Gastrocnemius medialis (tissue), 4 donors: ENCODE results near the gene TIGD3. TPM values are rescaled to one million over a fixed set of nuclear protein-coding genes. Genes with fewer than 3 reads are reported as not detected.

ENCODE experiments used
- ATAC-seq, 2 donors: fragments of 150-250 bp; one replicate each; pipeline ENCODE4 v1.9.1; 2016
- DNase-seq, 2 donors: peaks; one replicate each; pipeline ENCODE4 v3.0.0-alpha.2; 2019
- H3K27ac ChIP-seq, 4 donors: fragments of 200-600 bp; sonication (generic); 1 replicate in 1 of 4; 2 replicates in 3 of 4; pipeline ENCODE4 v1.5.1; 2016 to 2018; ENCODE audit warnings: mild to moderate bottlenecking in 2 of 4, moderate library complexity in 1 of 4
- H3K27me3 ChIP-seq, 3 donors: fragments of 200-600 bp; sonication (generic) in 2 of 3; 1 replicate in 1 of 3; 2 replicates in 2 of 3; pipeline versions ENCODE4 v1.5.1 to v1.6.0; 2016 to 2019; ENCODE audit warnings: mild to moderate bottlenecking in 1 of 3, moderate library complexity in 1 of 3
- H3K36me3 ChIP-seq, 2 donors: fragments of 200-600 bp; sonication (generic) in 1 of 2; one replicate each; pipeline ENCODE4 v1.5.1; 2017 to 2018
- H3K4me1 ChIP-seq, 2 donors: fragments of 200-600 bp; sonication (generic) in 1 of 2; one replicate each; pipeline ENCODE4 v1.5.1; 2016 to 2017; ENCODE audit warnings: mild to moderate bottlenecking in 2 of 2
- H3K4me3 ChIP-seq, 4 donors: fragments of 200-600 bp; sonication (generic) in 3 of 4; 1 replicate in 1 of 4; 2 replicates in 3 of 4; pipeline ENCODE4 v1.5.1; 2016 to 2019; ENCODE audit warnings: mild to moderate bottlenecking in 2 of 4
- H3K9me3 ChIP-seq, 3 donors: fragments of 200-600 bp; sonication (generic) in 2 of 3; 1 replicate in 1 of 3; 2 replicates in 2 of 3; pipeline ENCODE4 v1.5.1; 2016 to 2019
- CTCF ChIP-seq, 5 experiments: fragments of 450-650 bp in 3 of 5; fragments of 200-600 bp in 2 of 5; sonication (generic) in 2 of 5; IDR thresholded peaks in 4 of 5; conservative IDR thresholded peaks in 1 of 5; 1 replicate in 4 of 5; 2 replicates in 1 of 5; pipeline ENCODE4 v1.5.1; 2016 to 2019; ENCODE audit warnings: antibody characterized with exemption in 5 of 5, mild to moderate bottlenecking in 3 of 5, moderate library complexity in 3 of 5
- POLR2A ChIP-seq, 2 donors: fragments of 450-650 bp; IDR thresholded peaks; one replicate each; pipeline ENCODE4 v1.6.1; 2017; ENCODE audit warnings: antibody characterized with exemption in 2 of 2, mild to moderate bottlenecking in 2 of 2, moderate library complexity in 2 of 2
- in situ Hi-C, 4 donors: fragments of 200-750 bp; cut with MboI; loops; one replicate each; pipeline versions ENCODE4 v1.15.0 to v1.8.0; 2017; ENCODE audit warnings: low sequenced_read_pairs in 4 of 4
- intact Hi-C: fragments of 100-400 bp; cut with DNase I; formaldehyde crosslinking; loops from one replicate; pipeline ENCODE4 v1.15.1; 2023; ENCODE audit warnings: low total_unique reads
- total RNA-seq, 4 donors: library from RNA; depleted of rRNA; stranded (reverse); fragments of >200 nt; gene quantifications; one replicate each; pipeline versions ENCODE4 v1.1.0 to v1.2.3, GENCODE V29; 2016

The TIGD3 gene
- total RNA-seq, 4 donors from 2014 or later: 0.16 to 0.71 (median 0.48) TPM

- H3K4me3 ChIP-seq: peak overlapping the region; percentile 57 to 68 (median 63)
- H3K27me3 ChIP-seq: no peaks in the 10 kb centered on the region
- intact Hi-C loops (no loop called here), in situ Hi-C loops (no loop called here)
- H3K27ac ChIP-seq: peak overlapping the region; percentile 45 to 75 (median 58)
- no peak for TF ChIP-seq CTCF (IDR thresholded peaks at IDR 0.05 in 4 of 5, conservative IDR thresholded peaks at IDR 0.05 in 1 of 5)
- no peak for TF ChIP-seq POLR2A (IDR thresholded peaks at IDR 0.05)
- peaks cover 3 to 35% of the 10 kb centered on the region in 2 donors for H3K36me3 ChIP-seq
- no peaks in the 10 kb centered on the region for H3K9me3 ChIP-seq
- DNase-seq (no peak), ATAC-seq (no peak)
- peaks cover 30 to 34% of the 10 kb centered on the region in 2 donors for H3K4me1 ChIP-seq
Observed at GRCh38 chr11:65353900-65354264, 669 bp upstream of the TIGD3 start.

GRCh38 chr11:65355013-65355775 is 643 bp downstream of the TIGD3 start:
- peaks cover 0 to 22% of the 10 kb centered on the region in 2 donors for H3K36me3 ChIP-seq
- no peak for DNase-seq
- peak in 1 of 2 donors; percentile 13 for ATAC-seq
- intact Hi-C loops (no loop called here), in situ Hi-C loops (no loop called here)
- peaks cover 30 to 34% of the 10 kb centered on the region in 2 donors for H3K4me1 ChIP-seq
- peak overlapping the region; percentile 50 to 68 (median 62) for H3K4me3 ChIP-seq
- no peak for TF ChIP-seq CTCF (IDR thresholded peaks at IDR 0.05 in 4 of 5, conservative IDR thresholded peaks at IDR 0.05 in 1 of 5)
- TF ChIP-seq POLR2A (IDR thresholded peaks at IDR 0.05): no peak
- no peaks in the 10 kb centered on the region for H3K27me3 ChIP-seq
- peak overlapping the region in 3 of 4 donors; percentile 27 to 64 (median 60) for H3K27ac ChIP-seq
- no peaks in the 10 kb centered on the region for H3K9me3 ChIP-seq

DNA sequence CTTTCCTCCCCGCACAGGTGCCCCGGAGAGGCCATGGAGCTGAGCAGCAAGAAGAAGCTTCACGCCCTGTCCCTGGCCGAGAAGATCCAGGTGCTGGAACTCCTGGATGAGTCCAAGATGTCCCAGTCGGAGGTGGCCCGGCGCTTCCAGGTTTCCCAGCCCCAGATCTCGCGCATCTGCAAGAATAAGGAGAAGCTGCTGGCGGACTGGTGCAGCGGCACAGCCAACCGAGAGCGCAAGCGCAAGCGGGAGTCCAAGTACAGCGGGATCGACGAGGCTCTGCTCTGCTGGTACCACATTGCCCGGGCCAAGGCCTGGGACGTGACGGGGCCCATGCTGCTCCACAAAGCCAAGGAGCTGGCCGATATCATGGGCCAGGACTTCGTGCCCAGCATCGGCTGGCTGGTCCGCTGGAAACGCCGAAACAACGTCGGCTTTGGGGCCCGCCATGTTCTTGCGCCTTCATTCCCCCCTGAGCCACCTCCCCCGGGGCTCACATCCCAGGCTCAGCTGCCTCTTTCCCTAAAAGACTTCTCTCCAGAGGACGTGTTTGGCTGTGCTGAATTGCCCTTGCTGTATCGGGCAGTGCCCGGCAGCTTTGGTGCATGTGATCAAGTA is 1.3 kb downstream of the TIGD3 start:
- peak in 1 of 2 donors; percentile 18 for ATAC-seq
- in situ Hi-C loops: no loop called here
- H3K4me1 ChIP-seq: peaks cover 30 to 34% of the 10 kb centered on the region in 2 donors

GRCh38 chr11:65356394-65356972 is 1.9 kb downstream of the TIGD3 start:
- peak; percentile 85 to 93 for DNase-seq
- Histone ChIP-seq H3K36me3 (peaks cover 0 to 9% of the 10 kb centered on the region in 2 donors), H3K27me3 (no peaks in the 10 kb centered on the region), H3K27ac (peak overlapping the region; percentile 32 to 64 (median 57)), H3K9me3 (no peaks in the 10 kb centered on the region), H3K4me1 (peaks cover 30 to 34% of the 10 kb centered on the region in 2 donors), H3K4me3 (peak overlapping the region in 3 of 4 donors; percentile 57 to 68 (median 67))
- TF ChIP-seq CTCF (IDR thresholded peaks at IDR 0.05 in 4 of 5, conservative IDR thresholded peaks at IDR 0.05 in 1 of 5): no peak
- no peak for TF ChIP-seq POLR2A (IDR thresholded peaks at IDR 0.05)
- in situ Hi-C loops (no loop called here), intact Hi-C loops (no loop called here)
- ATAC-seq: peak; percentile 57 to 72

More for the DNA sequence above, 1.3 kb downstream of the TIGD3 start:
- peak overlapping the region in 3 of 4 donors; percentile 32 to 64 (median 58) for H3K27ac ChIP-seq
- no peaks in the 10 kb centered on the region for H3K9me3 ChIP-seq
- H3K27me3 ChIP-seq: no peaks in the 10 kb centered on the region
- TF ChIP-seq POLR2A (IDR thresholded peaks at IDR 0.05) (no peak), CTCF (IDR thresholded peaks at IDR 0.05 in 4 of 5, conservative IDR thresholded peaks at IDR 0.05 in 1 of 5) (no peak)
- DNase-seq: peak in 1 of 2 donors; percentile 43
- H3K36me3 ChIP-seq: peaks cover 0 to 15% of the 10 kb centered on the region in 2 donors
- intact Hi-C loops: no loop called here
- peak overlapping the region; percentile 50 to 68 (median 62) for H3K4me3 ChIP-seq
